Measurements from ENCODE around the gene NUF2. TPM values are rescaled to one million over a fixed set of nuclear protein-coding genes. Genes with fewer than 3 reads are reported as not detected.

Gene NUF2
- total and polyA plus RNA-seq, 2 donors (not counting 1 experiment from before 2014, with no cell fraction given): 0.94 to 1.3 TPM

DNA sequence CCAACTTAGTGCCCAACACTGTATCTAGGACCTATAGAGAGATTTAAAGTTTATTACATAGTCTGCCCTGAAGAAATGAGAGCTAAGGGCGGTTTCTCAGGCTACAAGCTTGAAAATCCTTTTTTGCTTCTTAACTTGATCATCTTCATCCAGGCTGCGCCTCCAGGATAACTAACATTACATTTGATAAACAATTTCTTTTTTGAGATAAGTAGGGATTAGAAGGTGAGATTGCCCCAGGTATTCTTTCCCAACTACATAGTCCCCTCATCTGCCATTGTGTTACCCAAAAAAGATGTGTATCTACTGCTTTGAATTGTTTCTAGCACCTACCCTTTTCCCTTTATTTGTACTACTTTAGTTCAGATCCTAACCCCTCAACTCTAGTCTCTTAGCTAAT is 25.4 kb downstream of the NUF2 start:
- Histone ChIP-seq H3K4me1 (ENCODE audit: control insufficient read depth in 2 of 2, insufficient read depth in 2 of 2, low read length in 2 of 2) (no peaks in the 10 kb centered on the region), H3K27ac (ENCODE audit: low read length in 2 of 2) (no peak overlapping the region), H3K9me3 (ENCODE audit: control extremely low read depth in 1 of 3, control insufficient read depth in 2 of 3, insufficient read depth in 1 of 3, low read length in 2 of 3) (no peaks in the 10 kb centered on the region), H3K36me3 (replicated peaks in 1 of 2; ENCODE audit: control extremely low read depth in 1 of 2, control insufficient read depth in 1 of 2, extremely low read depth in 1 of 2, insufficient read depth in 2 of 2, low read length in 1 of 2) (no peaks in the 10 kb centered on the region), H3K4me2 (replicated peaks; ENCODE audit: low read depth, low read length, poor library complexity, severe bottlenecking) (no peak overlapping the region), H3K9ac (ENCODE audit: low read length) (no peak overlapping the region), H3K27me3 (replicated peaks in 1 of 4; ENCODE audit: control extremely low read depth in 1 of 4, control insufficient read depth in 3 of 4, insufficient read depth in 4 of 4, low read length in 3 of 4) (no peaks in the 10 kb centered on the region), H3K79me2 (ENCODE audit: control insufficient read depth, insufficient read depth, low read length) (no peaks in the 10 kb centered on the region), H3K4me3 (ENCODE audit: control extremely low read depth in 1 of 5, extremely low read depth in 1 of 5, insufficient read depth in 1 of 5, low read depth in 2 of 5, low read length in 4 of 5) (no peak overlapping the region), H2AFZ (ENCODE audit: insufficient read depth, low read depth, low read length, poor library complexity, severe bottlenecking) (no peak overlapping the region), H4K20me1 (ENCODE audit: control insufficient read depth, insufficient read depth, low read length, poor library complexity, severe bottlenecking) (no peaks in the 10 kb centered on the region)
- intact Hi-C loops (cut with micrococcal nuclease): no loop called here
- ATAC-seq (ENCODE audit: low read depth) (no peak), DNase-seq (no peak)
- H3K4me1 Mint-ChIP-seq: no peaks in the 10 kb centered on the region
- no peak for TF ChIP-seq EZH2 (IDR thresholded peaks at IDR 0.05; ENCODE audit: borderline replicate concordance, insufficient read depth, low read depth, low read length, poor library complexity, severe bottlenecking)
- TF ChIP-seq, protein P1, sequence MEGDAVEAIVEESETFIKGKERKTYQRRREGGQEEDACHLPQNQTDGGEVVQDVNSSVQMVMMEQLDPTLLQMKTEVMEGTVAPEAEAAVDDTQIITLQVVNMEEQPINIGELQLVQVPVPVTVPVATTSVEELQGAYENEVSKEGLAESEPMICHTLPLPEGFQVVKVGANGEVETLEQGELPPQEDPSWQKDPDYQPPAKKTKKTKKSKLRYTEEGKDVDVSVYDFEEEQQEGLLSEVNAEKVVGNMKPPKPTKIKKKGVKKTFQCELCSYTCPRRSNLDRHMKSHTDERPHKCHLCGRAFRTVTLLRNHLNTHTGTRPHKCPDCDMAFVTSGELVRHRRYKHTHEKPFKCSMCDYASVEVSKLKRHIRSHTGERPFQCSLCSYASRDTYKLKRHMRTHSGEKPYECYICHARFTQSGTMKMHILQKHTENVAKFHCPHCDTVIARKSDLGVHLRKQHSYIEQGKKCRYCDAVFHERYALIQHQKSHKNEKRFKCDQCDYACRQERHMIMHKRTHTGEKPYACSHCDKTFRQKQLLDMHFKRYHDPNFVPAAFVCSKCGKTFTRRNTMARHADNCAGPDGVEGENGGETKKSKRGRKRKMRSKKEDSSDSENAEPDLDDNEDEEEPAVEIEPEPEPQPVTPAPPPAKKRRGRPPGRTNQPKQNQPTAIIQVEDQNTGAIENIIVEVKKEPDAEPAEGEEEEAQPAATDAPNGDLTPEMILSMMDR (IDR thresholded peaks at IDR 0.05): no peak
- CTCF ChIA-PET: no interaction called here
- H3K27me3 Mint-ChIP-seq: no peaks in the 10 kb centered on the region
- H3K27ac Mint-ChIP-seq: no peak overlapping the region
- no peaks in the 10 kb centered on the region for H3K9me3 Mint-ChIP-seq (ENCODE audit: insufficient read depth)
- no peak overlapping the region for H3K4me3 Mint-ChIP-seq
- no CpG with 5 or more reads among the region's 2 CpGs for WGBS (ENCODE audit: insufficient coverage)
- POLR2A ChIA-PET: no interaction called here

DNA sequence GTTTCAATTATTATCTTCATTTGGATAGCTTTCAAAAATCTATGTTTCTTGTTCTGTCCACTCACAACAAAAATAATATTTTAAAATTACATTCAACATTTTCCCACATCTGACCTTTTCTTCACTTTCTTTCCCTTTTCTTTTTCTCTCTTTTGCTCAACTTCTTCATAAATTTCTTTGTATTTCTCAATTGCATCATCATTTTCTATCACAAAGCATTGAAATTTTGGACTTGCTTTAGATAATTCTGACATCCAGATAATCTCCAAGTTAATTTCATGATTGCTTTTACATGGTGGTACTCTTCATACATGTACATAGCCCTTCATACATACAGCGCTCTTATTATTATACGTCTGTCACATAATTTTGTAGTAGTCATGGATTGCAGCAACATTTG is 30.2 kb downstream of the NUF2 start:
- no CpG with 5 or more reads among the region's 2 CpGs for WGBS (ENCODE audit: insufficient coverage)
- intact Hi-C loops (cut with micrococcal nuclease): no loop called here
- no peaks in the 10 kb centered on the region for H3K79me2 ChIP-seq (ENCODE audit: control insufficient read depth, insufficient read depth, low read length)
- no peaks in the 10 kb centered on the region for H3K4me1 Mint-ChIP-seq
- DNase-seq (no peak), ATAC-seq (ENCODE audit: low read depth) (no peak)
- no peaks in the 10 kb centered on the region for H3K4me1 ChIP-seq (ENCODE audit: control insufficient read depth in 2 of 2, insufficient read depth in 2 of 2, low read length in 2 of 2)
- no peaks in the 10 kb centered on the region for H3K9me3 ChIP-seq (ENCODE audit: control extremely low read depth in 1 of 3, control insufficient read depth in 2 of 3, insufficient read depth in 1 of 3, low read length in 2 of 3)
- POLR2A ChIA-PET: no interaction called here
- H3K4me3 ChIP-seq (ENCODE audit: control extremely low read depth in 1 of 5, extremely low read depth in 1 of 5, insufficient read depth in 1 of 5, low read depth in 2 of 5, low read length in 4 of 5): no peak overlapping the region
- H3K9ac ChIP-seq (ENCODE audit: low read length): no peak overlapping the region
- H3K27me3 Mint-ChIP-seq: no peaks in the 10 kb centered on the region
- no peak overlapping the region for H3K27ac ChIP-seq (ENCODE audit: low read length in 2 of 2)
- no peaks in the 10 kb centered on the region for H3K36me3 ChIP-seq (replicated peaks in 1 of 2; ENCODE audit: control extremely low read depth in 1 of 2, control insufficient read depth in 1 of 2, extremely low read depth in 1 of 2, insufficient read depth in 2 of 2, low read length in 1 of 2)
- H3K27me3 ChIP-seq (replicated peaks in 1 of 4; ENCODE audit: control extremely low read depth in 1 of 4, control insufficient read depth in 3 of 4, insufficient read depth in 4 of 4, low read length in 3 of 4): no peaks in the 10 kb centered on the region
- no peaks in the 10 kb centered on the region for H3K9me3 Mint-ChIP-seq (ENCODE audit: insufficient read depth)
- no peak overlapping the region for H2AFZ ChIP-seq (ENCODE audit: insufficient read depth, low read depth, low read length, poor library complexity, severe bottlenecking)
- CTCF ChIA-PET: no interaction called here
- H3K27ac Mint-ChIP-seq: no peak overlapping the region
- no peak overlapping the region for H3K4me3 Mint-ChIP-seq
- no peak for TF ChIP-seq EZH2 (IDR thresholded peaks at IDR 0.05; ENCODE audit: borderline replicate concordance, insufficient read depth, low read depth, low read length, poor library complexity, severe bottlenecking)
- TF ChIP-seq, protein P1 (IDR thresholded peaks at IDR 0.05): no peak
- H4K20me1 ChIP-seq (ENCODE audit: control insufficient read depth, insufficient read depth, low read length, poor library complexity, severe bottlenecking): no peaks in the 10 kb centered on the region
- H3K4me2 ChIP-seq (replicated peaks; ENCODE audit: low read depth, low read length, poor library complexity, severe bottlenecking): no peak overlapping the region
